H1 (cell line): ENCODE measurements around the gene SMG7. TPM values are rescaled to one million over a fixed set of nuclear protein-coding genes. Genes with fewer than 3 reads are reported as not detected.

Experiments
- CTCF ChIA-PET: fragments of 300-600 bp; sonication (Branson Sonifier 250); formaldehyde crosslinking; loops from one replicate; lab custom pipeline; 2021; ENCODE audit not compliant: partially characterized antibody; lab: Charles Lee
- POLR2A ChIA-PET: fragments of 300-600 bp; sonication (Branson Sonifier 250); formaldehyde crosslinking; loops from one replicate; lab custom pipeline; 2021; ENCODE audit warnings: inconsistent platforms; ENCODE audit not compliant: partially characterized antibody; lab: Charles Lee
- DNase-seq, 2 experiments: peaks; one replicate each; pipeline versions ENCODE4 v3.0.0 to v3.0.0-alpha.2; 2010 to 2022; ENCODE audit warnings: low spot score in 2 of 2, low read depth in 1 of 2, mixed read lengths in 1 of 2
- FAIRE-seq: peaks from 2 replicates; lab custom pipeline; 2011; peaks lifted over from hg19 to GRCh38; lab: Jason Lieb, UNC
- H2AFZ ChIP-seq: 2 replicates; pipeline ENCODE4 v1.8.1; 2012; ENCODE audit warnings: low read length, inconsistent platforms
- H2AK5ac ChIP-seq: 2 replicates; pipeline ENCODE4 v1.6.1; 2013; ENCODE audit warnings: low read depth, low read length
- H2BK120ac ChIP-seq: replicated peaks from 2 replicates; pipeline ENCODE3; 2013; ENCODE audit warnings: low read depth, low read length, inconsistent platforms
- H2BK12ac ChIP-seq: 2 replicates; pipeline ENCODE4 v1.6.1; 2013; ENCODE audit warnings: low read depth, low read length
- H2BK15ac ChIP-seq: 2 replicates; pipeline ENCODE4 v1.6.1; 2013; ENCODE audit warnings: low read length
- H2BK20ac ChIP-seq: 2 replicates; pipeline ENCODE4 v1.6.1; 2013; ENCODE audit warnings: low read length
- H2BK5ac ChIP-seq: 2 replicates; pipeline ENCODE4 v1.6.1; 2013; ENCODE audit warnings: low read depth, low read length
- H3K14ac ChIP-seq: 2 replicates; pipeline ENCODE4 v1.6.1; 2013; ENCODE audit warnings: inconsistent platforms; ENCODE audit not compliant: insufficient read length
- H3K18ac ChIP-seq: 2 replicates; pipeline ENCODE4 v1.6.1; 2013; ENCODE audit warnings: low read length; ENCODE audit errors: extremely low read depth
- H3K23ac ChIP-seq: 2 replicates; pipeline ENCODE4 v1.6.1; 2013; ENCODE audit warnings: inconsistent platforms; ENCODE audit not compliant: insufficient read length
- H3K23me2 ChIP-seq: 2 replicates; pipeline ENCODE4 v1.6.1; 2013; ENCODE audit warnings: low read depth, low read length
- H3K27ac ChIP-seq: 2 replicates; pipeline ENCODE4 v1.6.1; 2011; ENCODE audit warnings: low read depth, low read length, inconsistent platforms
- H3K27me3 ChIP-seq, 4 experiments: replicated peaks in 1 of 4; 1 replicate in 1 of 4; 2 replicates in 3 of 4; pipeline versions ENCODE4 v1.6.1 to v1.8.1; 2011 to 2013; ENCODE audit warnings: low read length in 3 of 4, mild to moderate bottlenecking in 3 of 4, inconsistent platforms in 2 of 4, mixed read lengths in 2 of 4, moderate library complexity in 1 of 4; ENCODE audit not compliant: control insufficient read depth in 3 of 4, insufficient read depth in 3 of 4; ENCODE audit errors: extremely low read depth in 1 of 4
- H3K36me3 ChIP-seq, 4 experiments: 2 replicates each; pipeline versions ENCODE4 v1.6.1 to v1.8.1; 2011 to 2013; ENCODE audit warnings: mild to moderate bottlenecking in 4 of 4, low read length in 3 of 4, moderate library complexity in 2 of 4, control low read depth in 1 of 4, inconsistent platforms in 1 of 4; ENCODE audit not compliant: insufficient read depth in 4 of 4, control insufficient read depth in 2 of 4
- H3K4ac ChIP-seq: replicated peaks from 2 replicates; pipeline ENCODE3; 2013; ENCODE audit warnings: low read length, low read depth, mixed read lengths, inconsistent platforms; ENCODE audit not compliant: insufficient read length
- H3K4me1 ChIP-seq, 4 experiments: replicated peaks in 1 of 4; 1 replicate in 1 of 4; 2 replicates in 3 of 4; pipeline versions ENCODE4 v1.6.1 to v1.8.1; 2011 to 2013; ENCODE audit warnings: low read length in 3 of 4, inconsistent platforms in 2 of 4, mixed read lengths in 1 of 4; ENCODE audit not compliant: insufficient read depth in 4 of 4, control insufficient read depth in 3 of 4
- H3K4me2 ChIP-seq, 2 experiments: 2 replicates each; pipeline versions ENCODE4 v1.6.1 to v1.8.1; 2011 to 2013; ENCODE audit warnings: low read depth in 2 of 2, low read length in 2 of 2, control low read depth in 1 of 2, inconsistent platforms in 1 of 2, mild to moderate bottlenecking in 1 of 2; ENCODE audit not compliant: insufficient read depth in 1 of 2
- H3K4me3 ChIP-seq, 4 experiments: fragments of 200-600, 300-600 bp in 1 of 4; sonication (generic), shearing (Covaris generic), sonication (Bioruptor Twin) in 1 of 4; 2 replicates each; pipeline versions ENCODE4 v1.5.1 to v1.8.1; 2011 to 2016; ENCODE audit warnings: low read length in 4 of 4, low read depth in 3 of 4, control low read depth in 2 of 4, inconsistent platforms in 2 of 4, mild to moderate bottlenecking in 2 of 4, mixed read lengths in 1 of 4, moderate library complexity in 1 of 4; ENCODE audit not compliant: insufficient read depth in 2 of 4; ENCODE audit errors: extremely low read depth in 1 of 4
- H3K56ac ChIP-seq: replicated peaks from 2 replicates; pipeline ENCODE3; 2013; ENCODE audit warnings: low read depth, mild to moderate bottlenecking, mixed read lengths, low read length, inconsistent platforms; ENCODE audit not compliant: insufficient read length
- H3K79me1 ChIP-seq: 2 replicates; pipeline ENCODE4 v1.6.1; 2013; ENCODE audit warnings: low read depth, low read length, control low read depth
- H3K79me2 ChIP-seq, 2 experiments: 2 replicates each; pipeline versions ENCODE4 v1.6.1 to v1.8.1; 2012 to 2013; ENCODE audit warnings: low read length in 2 of 2, mild to moderate bottlenecking in 2 of 2, inconsistent platforms in 1 of 2; ENCODE audit not compliant: insufficient read depth in 2 of 2, control insufficient read depth in 1 of 2
- H3K9ac ChIP-seq, 4 experiments: replicated peaks in 1 of 4; 1 replicate in 1 of 4; 2 replicates in 3 of 4; pipeline versions ENCODE4 v1.6.1 to v1.8.1; 2011 to 2013; ENCODE audit warnings: low read depth in 3 of 4, low read length in 3 of 4, control low read depth in 2 of 4, mild to moderate bottlenecking in 2 of 4, moderate library complexity in 2 of 4, inconsistent platforms in 1 of 4; ENCODE audit errors: extremely low read depth in 1 of 4
- H3K9me3 ChIP-seq, 2 experiments: 2 replicates each; pipeline versions ENCODE4 v1.6.1 to v1.8.1; 2012 to 2013; ENCODE audit warnings: mild to moderate bottlenecking in 2 of 2, moderate library complexity in 2 of 2, control low read depth in 1 of 2, inconsistent platforms in 1 of 2, low read depth in 1 of 2, low read length in 1 of 2, mixed read lengths in 1 of 2; ENCODE audit not compliant: insufficient read depth in 2 of 2
- H4K20me1 ChIP-seq, 2 experiments: replicated peaks in 1 of 2; 2 replicates each; pipeline versions ENCODE3 to v1.8.1; 2011 to 2013; ENCODE audit warnings: inconsistent platforms in 2 of 2, low read length in 2 of 2, mild to moderate bottlenecking in 1 of 2; ENCODE audit not compliant: insufficient read depth in 2 of 2, control insufficient read depth in 1 of 2
- H4K5ac ChIP-seq: 2 replicates; pipeline ENCODE4 v1.6.1; 2013; ENCODE audit warnings: low read length, low read depth, mixed read lengths, inconsistent platforms; ENCODE audit not compliant: insufficient read length
- H4K8ac ChIP-seq: 2 replicates; pipeline ENCODE4 v1.8.0; 2013; ENCODE audit warnings: mild to moderate bottlenecking, moderate library complexity, low read length, inconsistent platforms; ENCODE audit not compliant: insufficient read depth; ENCODE audit errors: extremely low read depth
- H4K91ac ChIP-seq: replicated peaks from 2 replicates; pipeline ENCODE3; 2013; ENCODE audit warnings: low read length, mixed read lengths, inconsistent platforms; ENCODE audit not compliant: insufficient read length
- ATF2 ChIP-seq: IDR thresholded peaks from 2 replicates; pipeline ENCODE4 v1.6.1; 2012; ENCODE audit warnings: low read length, inconsistent platforms
- ATF3 ChIP-seq: IDR thresholded peaks from 2 replicates; pipeline ENCODE4 v1.6.1; 2011; ENCODE audit warnings: low read depth, mild to moderate bottlenecking, low read length; ENCODE audit not compliant: insufficient read depth
- BRCA1 ChIP-seq: IDR thresholded peaks from 2 replicates; pipeline ENCODE4 v1.6.1; 2012; ENCODE audit warnings: low read depth, low read length, improper control_type of control experiment
- CTCF ChIP-seq, 3 experiments: IDR thresholded peaks; 1 replicate in 2 of 3; 2 replicates in 1 of 3; pipeline versions ENCODE4 v1.5.1 to v1.6.1; 2011; ENCODE audit warnings: low read length in 3 of 3, mild to moderate bottlenecking in 3 of 3, inconsistent platforms in 2 of 3, low read depth in 1 of 3, moderate library complexity in 1 of 3; ENCODE audit not compliant: insufficient read depth in 1 of 3; ENCODE audit errors: control extremely low read depth in 1 of 3
- KDM5A ChIP-seq: fragments of 200-600 bp; IDR thresholded peaks from 2 replicates; pipeline ENCODE4 v1.7.1; 2012; ENCODE audit warnings: mild to moderate bottlenecking, low read length, inconsistent platforms, mixed read lengths
- RFX5 ChIP-seq: IDR thresholded peaks from 2 replicates; pipeline ENCODE4 v1.6.1; 2011; ENCODE audit warnings: low read depth, low read length, improper control_type of control experiment, borderline replicate concordance
- SIRT6 ChIP-seq: IDR thresholded peaks from one replicate; pipeline ENCODE4 v1.7.1; 2012; ENCODE audit warnings: low read length, inconsistent platforms
- SRF ChIP-seq: IDR thresholded peaks from 2 replicates; pipeline ENCODE4 v1.6.1; 2011; ENCODE audit warnings: mild to moderate bottlenecking, low read depth, low read length, moderate library complexity
- TAF1 ChIP-seq: IDR thresholded peaks from 2 replicates; pipeline ENCODE4 v1.6.1; 2011; ENCODE audit warnings: mild to moderate bottlenecking, low read depth, low read length
- WGBS, 2 experiments: shearing (Covaris generic) in 1 of 2; methylation state at CpG; one replicate each; pipeline versions ENCODE4 v1.1.6 to v1.1.7; 2013 to 2015; ENCODE audit warnings: low lambda C conversion rate in 2 of 2, mixed read lengths in 2 of 2, inconsistent platforms in 1 of 2, low coverage in 1 of 2, missing lambda C conversion rate in 1 of 2; ENCODE audit not compliant: insufficient replicate concordance in 2 of 2, insufficient coverage in 1 of 2, insufficient read length in 1 of 2; ENCODE audit errors: extremely low coverage in 1 of 2, missing lambda C conversion rate in 1 of 2; 5-methylcytosine and 5-hydroxymethylcytosine counted together
- polyA plus RNA-seq, 7 experiments: library from polyadenylated mRNA; depleted of rRNA in 3 of 7; stranded (reverse) in 5 of 7; unstranded in 2 of 7; fragments of >200 nt in 5 of 7; fragments of 200-250 nt in 2 of 7; gene quantifications; 1 replicate in 5 of 7; 2 replicates in 1 of 7; 4 replicates in 1 of 7; pipeline versions ENCODE4 v1.2.1 to v1.2.3, GENCODE V29; 2011 to 2013; ENCODE audit warnings: missing spikeins in 2 of 7, mixed read lengths in 2 of 7
- total RNA-seq: library from RNA; stranded (reverse); fragmentation: NEBNext Ultra II Directional; extraction: Animal tissue kit (Norgen Biotek cat#: 25700); gene quantifications from 2 replicates; pipeline ENCODE4 v1.2.1, GENCODE V29; 2021

SMG7 gene
- total and polyA plus RNA-seq, 2 of the 8 experiments (the other 6 are each of a cell fraction or from before 2014, with no cell fraction given) = 39.3 to 65.6 TPM

DNA sequence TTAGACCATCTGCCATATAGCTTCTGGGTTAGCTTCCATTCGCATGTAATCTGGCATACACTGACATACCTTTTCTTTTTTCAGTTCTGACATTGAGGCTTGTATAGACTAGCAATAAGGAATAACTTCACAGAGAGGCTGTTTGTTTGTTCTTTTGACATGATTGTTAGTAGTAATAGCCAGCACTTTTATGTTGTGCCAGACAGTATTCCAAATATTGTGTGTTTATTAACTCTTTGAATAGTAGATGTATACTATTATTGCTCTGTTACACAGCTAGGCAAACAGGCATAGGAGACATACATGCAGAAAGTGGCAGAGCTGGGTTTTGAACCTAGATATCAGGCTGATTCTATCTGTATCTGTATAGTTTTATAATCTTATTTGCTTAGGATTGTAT is 12.6 kb downstream of the SMG7 start:
- no peak overlapping the region for H3K56ac ChIP-seq
- H4K91ac ChIP-seq = no peak overlapping the region
- no peaks in the 10 kb centered on the region; the same call in 1 of the 2 replicates for H3K23me2 ChIP-seq
- WGBS, 2 experiments = 76% methylated on average over 1 of the region's 1 CpG; no CpG with 5 or more reads in 1 of the 2 experiments
- no peak overlapping the region for H3K4me2 ChIP-seq
- FAIRE-seq (no peak), DNase-seq (no peak)
- peaks cover 0 to 7% (median 3%) of the 10 kb centered on the region in 4 experiments; a peak in 4 of 7 replicates for H3K4me1 ChIP-seq
- H2BK20ac ChIP-seq = no peak overlapping the region
- no peaks in the 10 kb centered on the region for H3K27me3 ChIP-seq
- no peak overlapping the region; the same call in 1 of the 2 replicates for H2BK5ac ChIP-seq
- no peak overlapping the region for H2AFZ ChIP-seq
- no peak overlapping the region for H4K5ac ChIP-seq
- POLR2A ChIA-PET = interaction anchor here (0.7 to 0.9 kb wide), 2 partner anchors 8 to 69 kb away, joined by 3 read pairs; no protein-coding TSS in a partner anchor
- H3K4ac ChIP-seq = no peak overlapping the region
- H3K14ac ChIP-seq = no peak overlapping the region
- H4K8ac ChIP-seq = no peak overlapping the region
- CTCF ChIA-PET = interaction anchor here (0.7 to 2.2 kb wide), 8 partner anchors 10 to 203 kb away, joined by 3 to 14 read pairs (median 4); no protein-coding TSS in a partner anchor
- H2BK12ac ChIP-seq = no peak overlapping the region
- H3K36me3 ChIP-seq = no peaks in the 10 kb centered on the region
- no peak overlapping the region for H2BK15ac ChIP-seq
- no peaks in the 10 kb centered on the region for H3K9me3 ChIP-seq
- no peak overlapping the region for H3K9ac ChIP-seq
- H3K79me1 ChIP-seq = 0 out of 2 replicates have a peak, but pooled peaks cover 6% of the 10 kb centered on the region
- H3K23ac ChIP-seq = no peak overlapping the region
- H2AK5ac ChIP-seq = no peak overlapping the region
- peaks cover 5 to 8% of the 10 kb centered on the region in 2 experiments for H4K20me1 ChIP-seq
- H2BK120ac ChIP-seq = no peak overlapping the region
- H3K4me3 ChIP-seq = no peak overlapping the region
- no peak overlapping the region for H3K27ac ChIP-seq
- H3K18ac ChIP-seq = no peak overlapping the region
- H3K79me2 ChIP-seq = peaks cover 12 to 97% of the 10 kb centered on the region in 2 experiments
- TF ChIP-seq SIRT6 = no peak
- no peak for TF ChIP-seq CTCF (IDR thresholded peaks at IDR 0.05; ENCODE audit: control extremely low read depth in 1 of 3, insufficient read depth in 1 of 3, low read depth in 1 of 3, low read length in 3 of 3)
- no peak for TF ChIP-seq KDM5A
- TF ChIP-seq RFX5 = no peak
- TF ChIP-seq ATF3 = no peak
- no peak for TF ChIP-seq SRF
- TF ChIP-seq BRCA1 = no peak
- no peak for TF ChIP-seq TAF1
- TF ChIP-seq ATF2 = no peak
